Common myeloid progenitor, CD34-positive (primary cell): ENCODE measurements around the gene VPS35L.

Experiments
- CTCF ChIA-PET: fragments of 350-600 bp; sonication (Branson Sonifier 250); formaldehyde crosslinking; loops from one replicate; lab custom pipeline; 2021; ENCODE audit warnings: antibody characterized with exemption; lab: Charles Lee
- POLR2A ChIA-PET: fragments of 350-600 bp; sonication (Branson Sonifier 250); formaldehyde crosslinking; loops from one replicate; lab custom pipeline; 2021; ENCODE audit warnings: antibody characterized with exemption; lab: Charles Lee
- DNase-seq, 3 donors: peaks; one replicate each; pipeline versions ENCODE4 v3.0.0 to v3.0.0-alpha.2; 2013
- H3K27ac ChIP-seq, 2 experiments: 1 replicate in 1 of 2; 2 replicates in 1 of 2; pipeline ENCODE4 v1.7.0; 2013; ENCODE audit warnings: inconsistent platforms in 2 of 2, low read length in 2 of 2, mild to moderate bottlenecking in 2 of 2, low read depth in 1 of 2, moderate library complexity in 1 of 2; ENCODE audit not compliant: severe bottlenecking in 2 of 2, insufficient read depth in 1 of 2, poor library complexity in 1 of 2
- H3K27me3 ChIP-seq, 5 experiments: replicated peaks in 2 of 5; 1 replicate in 3 of 5; 2 replicates in 2 of 5; pipeline versions ENCODE4 v1.6.1 to v1.7.0; 2013; ENCODE audit warnings: low read length in 4 of 5, mild to moderate bottlenecking in 2 of 5, moderate library complexity in 2 of 5, inconsistent platforms in 1 of 5; ENCODE audit not compliant: insufficient read depth in 5 of 5, control insufficient read depth in 4 of 5
- H3K36me3 ChIP-seq, 4 experiments: 1 replicate in 2 of 4; 2 replicates in 2 of 4; pipeline versions ENCODE4 v1.6.1 to v1.7.0; 2013; ENCODE audit warnings: low read length in 3 of 4, control low read depth in 1 of 4, mild to moderate bottlenecking in 1 of 4; ENCODE audit not compliant: control insufficient read depth in 4 of 4, insufficient read depth in 4 of 4
- H3K4me1 ChIP-seq, 4 experiments: 1 replicate in 3 of 4; 2 replicates in 1 of 4; pipeline versions ENCODE4 v1.6.1 to v1.7.1; 2013; ENCODE audit warnings: low read length in 3 of 4, mild to moderate bottlenecking in 3 of 4, control low read depth in 1 of 4, inconsistent platforms in 1 of 4, moderate library complexity in 1 of 4; ENCODE audit not compliant: control insufficient read depth in 4 of 4, insufficient read depth in 4 of 4; ENCODE audit errors: control extremely low read depth in 1 of 4
- H3K4me3 ChIP-seq, 7 experiments: 1 replicate in 4 of 7; 2 replicates in 3 of 7; pipeline versions ENCODE4 v1.5.1 to v1.7.0; 2013; ENCODE audit warnings: mild to moderate bottlenecking in 7 of 7, low read length in 6 of 7, moderate library complexity in 6 of 7, inconsistent platforms in 2 of 7, low read depth in 2 of 7, control low read depth in 1 of 7; ENCODE audit not compliant: insufficient read depth in 4 of 7, control insufficient read depth in 1 of 7; ENCODE audit errors: extremely low read depth in 1 of 7
- H3K9me3 ChIP-seq, 5 experiments: 1 replicate in 4 of 5; 2 replicates in 1 of 5; pipeline versions ENCODE4 v1.6.1 to v1.7.1; 2013; ENCODE audit warnings: low read length in 4 of 5, mild to moderate bottlenecking in 2 of 5, inconsistent platforms in 1 of 5, low read depth in 1 of 5, moderate library complexity in 1 of 5; ENCODE audit not compliant: control insufficient read depth in 4 of 5, insufficient read depth in 2 of 5; ENCODE audit errors: control extremely low read depth in 1 of 5
- WGBS: methylation state at CpG from one replicate; pipeline ENCODE4 v1.1.5; 2013; ENCODE audit not compliant: insufficient coverage; 5-methylcytosine and 5-hydroxymethylcytosine counted together

VPS35L gene

GRCh38 chr16:19566362-19566761 is 10.9 kb downstream of the VPS35L start:
- POLR2A ChIA-PET = no interaction called here
- Histone ChIP-seq H3K4me3 (no peak overlapping the region), H3K27ac (no peak overlapping the region), H3K36me3 (peaks cover 5 to 54% (median 30%) of the 10 kb centered on the region in 4 experiments), H3K4me1 (no peaks in the 10 kb centered on the region), H3K9me3 (peaks cover 0 to 12% (median 6%) of the 10 kb centered on the region in 5 experiments), H3K27me3 (no peaks in the 10 kb centered on the region)
- CTCF ChIA-PET = interaction anchor here (1.1 kb wide), 1 partner anchor 17 kb away, joined by 4 read pairs; no protein-coding TSS in a partner anchor
- 100% methylated on average over 2 of the region's 3 CpGs for WGBS
- DNase-seq = no peak

- 98% methylated on average over 7 of the region's 8 CpGs for WGBS
- Histone ChIP-seq H3K27me3 (no peaks in the 10 kb centered on the region), H3K4me1 (no peaks in the 10 kb centered on the region), H3K27ac (no peak overlapping the region), H3K4me3 (no peak overlapping the region), H3K36me3 (peaks cover 13 to 63% (median 34%) of the 10 kb centered on the region in 4 experiments), H3K9me3 (peaks cover 0 to 12% (median 6%) of the 10 kb centered on the region in 5 experiments)
- CTCF ChIA-PET = interaction anchor here (1.2 to 1.5 kb wide), 2 partner anchors 16 to 34 kb away, joined by 3 read pairs; no protein-coding TSS in a partner anchor
- POLR2A ChIA-PET = no interaction called here
- DNase-seq = no peak
Measured at GRCh38 chr16:19567560-19567959, 12.1 kb downstream of the VPS35L start.

DNA sequence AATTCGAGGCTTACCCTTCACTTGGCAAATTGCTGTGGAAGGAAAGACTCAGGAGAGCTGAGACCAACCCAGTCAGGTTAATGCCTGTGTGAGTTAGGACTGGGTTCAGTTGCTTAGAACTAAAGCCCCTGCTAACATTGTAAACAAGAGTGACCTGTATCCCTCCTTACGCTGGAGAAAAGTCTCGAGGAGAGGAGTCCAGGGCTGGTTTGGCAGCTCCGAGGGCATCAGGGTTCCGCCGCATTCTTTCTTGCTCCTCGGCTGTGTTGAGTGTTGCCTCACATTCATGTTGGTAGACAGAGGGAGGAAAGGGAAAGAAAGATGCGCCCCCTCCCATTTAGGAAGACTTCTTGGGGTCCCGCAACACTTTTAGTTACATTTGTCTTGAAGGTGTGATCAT is 18.5 kb downstream of the VPS35L start:
- no peaks in the 10 kb centered on the region for H3K27me3 ChIP-seq
- ChIA-PET POLR2A (no interaction called here), CTCF (interaction anchor here (0.9 to 1.0 kb wide), 2 partner anchors 9 to 10 kb away, joined by 3 read pairs; no protein-coding TSS in a partner anchor)
- peaks cover 13 to 67% (median 51%) of the 10 kb centered on the region in 4 experiments for H3K36me3 ChIP-seq
- DNase-seq = no peak
- no peak overlapping the region for H3K27ac ChIP-seq
- H3K9me3 ChIP-seq = no peaks in the 10 kb centered on the region
- WGBS = 100% methylated on average over 8 of the region's 9 CpGs
- peaks cover 0 to 4% (median 0%) of the 10 kb centered on the region in 4 experiments for H3K4me1 ChIP-seq
- H3K4me3 ChIP-seq = no peak overlapping the region

- POLR2A ChIA-PET = no interaction called here
- CTCF ChIA-PET = no interaction called here
- no peak for DNase-seq
- H3K27ac ChIP-seq = no peak overlapping the region
- H3K27me3 ChIP-seq = no peaks in the 10 kb centered on the region
- no peak overlapping the region for H3K4me3 ChIP-seq
- peaks cover 13 to 66% (median 51%) of the 10 kb centered on the region in 4 experiments for H3K36me3 ChIP-seq
- H3K4me1 ChIP-seq = peaks cover 0 to 4% (median 0%) of the 10 kb centered on the region in 4 experiments
- WGBS = 100% methylated on average over 1 of the region's 2 CpGs
- H3K9me3 ChIP-seq = no peaks in the 10 kb centered on the region
Measured at GRCh38 chr16:19574615-19575014, 19.1 kb downstream of the VPS35L start.

DNA sequence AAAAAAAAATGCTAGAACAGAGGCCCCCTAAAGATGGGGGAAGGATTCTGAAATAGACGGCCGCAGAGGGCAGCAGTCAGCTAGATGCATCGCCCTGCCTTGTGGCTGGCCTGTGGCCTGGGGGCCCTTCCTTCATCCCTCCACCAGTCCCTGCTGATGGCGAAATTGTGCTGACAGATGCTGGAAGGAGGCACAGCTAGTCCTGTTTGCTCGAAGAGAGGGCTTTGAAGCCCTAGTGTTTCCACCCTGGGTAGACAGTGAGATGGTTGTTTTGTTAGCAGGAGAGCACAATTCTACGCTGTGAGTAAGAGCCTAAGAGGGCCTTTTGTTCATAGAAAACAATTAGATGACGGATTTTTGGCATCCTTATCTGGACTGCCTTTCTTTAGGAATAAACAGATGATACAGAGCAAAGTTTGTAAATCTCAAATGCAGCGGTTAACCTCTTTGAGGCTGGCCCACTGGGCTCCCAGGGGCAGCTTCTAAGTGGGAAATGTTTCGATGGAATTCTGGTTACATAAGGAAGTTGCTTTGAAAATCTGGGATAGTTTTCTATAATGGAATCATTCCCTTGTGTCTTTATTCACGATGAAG is 23.0 kb downstream of the VPS35L start:
- DNase-seq = no peak
- peaks cover 0 to 4% (median 0%) of the 10 kb centered on the region in 4 experiments for H3K4me1 ChIP-seq
- H3K4me3 ChIP-seq = no peak overlapping the region
- ChIA-PET POLR2A (no interaction called here), CTCF (interaction anchor here (0.7 to 2.2 kb wide), 2 partner anchors 11 to 21 kb away, joined by 3 to 8 read pairs; no protein-coding TSS in a partner anchor)
- peaks cover 0 to 10% (median 5%) of the 10 kb centered on the region in 5 experiments for H3K9me3 ChIP-seq
- 89% methylated on average over 8 of the region's 10 CpGs for WGBS
- no peaks in the 10 kb centered on the region for H3K27me3 ChIP-seq
- H3K27ac ChIP-seq = no peak overlapping the region
- H3K36me3 ChIP-seq = peaks cover 25 to 81% (median 62%) of the 10 kb centered on the region in 4 experiments

GRCh38 chr16:19582050-19582831 is 26.7 kb downstream of the VPS35L start:
- H3K36me3 ChIP-seq = peaks cover 21 to 73% (median 51%) of the 10 kb centered on the region in 4 experiments
- H3K4me1 ChIP-seq = no peaks in the 10 kb centered on the region
- H3K27ac ChIP-seq = no peak overlapping the region
- CTCF ChIA-PET = interaction anchor here (0.8 to 1.8 kb wide), 4 partner anchors 11 to 27 kb away, joined by 3 to 5 read pairs (median 3); partner anchors contain the start of gene VPS35L
- no peak overlapping the region for H3K4me3 ChIP-seq
- H3K9me3 ChIP-seq = peaks cover 0 to 10% (median 5%) of the 10 kb centered on the region in 5 experiments
- H3K27me3 ChIP-seq = no peaks in the 10 kb centered on the region
- DNase-seq = no peak
- POLR2A ChIA-PET = interaction anchor here (0.7 kb wide), 1 partner anchor 19 kb away, joined by 12 read pairs; no protein-coding TSS in a partner anchor
- WGBS = 100% methylated on average over 4 of the region's 10 CpGs
